ENCODE measurements around the gene TKFC.
A peak's percentile ranks its signal among the peaks of the same experiment; 100 is the strongest.

Gene TKFC

GRCh38 chr11:61347916-61348461 is 15.0 kb downstream of the TKFC start:
- DNase-seq: no peak

- DNase-seq: no peak
Measured at GRCh38 chr11:61349189-61349751, 16.2 kb downstream of the TKFC start.

- DNase-seq: no peak
Measured at GRCh38 chr11:61349916-61350315, 16.9 kb downstream of the TKFC start.

GRCh38 chr11:61350336-61350735 is 17.3 kb downstream of the TKFC start:
- DNase-seq: no peak

- DNase-seq: no peak
Measured at GRCh38 chr11:61350803-61351202, 17.8 kb downstream of the TKFC start.

- DNase-seq: no peak
Measured at GRCh38 chr11:61352038-61352437, 19.0 kb downstream of the TKFC start.

GRCh38 chr11:61353131-61354067 is 20.4 kb downstream of the TKFC start:
- no peak for DNase-seq

- DNase-seq: no peak
Measured at GRCh38 chr11:61354208-61354607, 21.2 kb downstream of the TKFC start.

GRCh38 chr11:61356706-61357105 is 23.7 kb downstream of the TKFC start:
- DNase-seq: no peak

- DNase-seq: no peak
Measured at GRCh38 chr11:61357233-61357893, 24.3 kb downstream of the TKFC start.

- DNase-seq: no peak
Measured at GRCh38 chr11:61357894-61358239, 24.8 kb downstream of the TKFC start.

GRCh38 chr11:61358566-61358965 is 25.5 kb downstream of the TKFC start:
- no peak for DNase-seq

- no peak for DNase-seq
Measured at GRCh38 chr11:61359516-61359915, 26.5 kb downstream of the TKFC start.

GRCh38 chr11:61361237-61361740 is 28.3 kb downstream of the TKFC start:
- no peak for DNase-seq

- DNase-seq: peak; percentile 92
Measured at GRCh38 chr11:61361741-61362541, 28.9 kb downstream of the TKFC start, which contains the start of the genes CYB561A3 and TMEM138. Gene CYB561A3 (minus strand): TSS chr11:61361882. CDS start chr11:61356713, 5,169 bp downstream. Gene TMEM138 (plus strand): TSS chr11:61362374. CDS start chr11:61364391, 2,017 bp downstream.

GRCh38 chr11:61362542-61362875 is 29.5 kb downstream of the TKFC start:
- DNase-seq: no peak

GRCh38 chr11:61364012-61364675 is 31.1 kb downstream of the TKFC start:
- no peak for DNase-seq

GRCh38 chr11:61367406-61367805 is 34.4 kb downstream of the TKFC start:
- DNase-seq: no peak

- DNase-seq: no peak
Measured at GRCh38 chr11:61368646-61369045, 35.6 kb downstream of the TKFC start.

GRCh38 chr11:61369372-61370348 is 36.6 kb downstream of the TKFC start:
- no peak for DNase-seq
